Upper lobe of right lung (tissue), 1 donor: ENCODE data around the gene ANKRD33. TPM values are rescaled to one million over a fixed set of nuclear protein-coding genes. Genes with fewer than 3 reads are reported as not detected.

Experiments
- ATAC-seq: fragments of 200-7000 bp; cut with Tn5 transposase; one replicate; pipeline ENCODE4 v1.9.1; 2020; ENCODE audit warnings: mild to moderate bottlenecking, moderate library complexity
- DNase-seq: peaks from one replicate; pipeline ENCODE4 v3.0.0-alpha.2; 2020
- H3K27ac ChIP-seq: fragments of 200-600 bp; one replicate; pipeline ENCODE4 v1.8.0; 2022
- H3K27me3 ChIP-seq: fragments of 200-600 bp; one replicate; pipeline ENCODE4 v1.8.0; 2022; ENCODE audit warnings: mild to moderate bottlenecking
- H3K36me3 ChIP-seq: fragments of 200-600 bp; one replicate; pipeline ENCODE4 v1.8.0; 2022
- H3K4me1 ChIP-seq: fragments of 200-600 bp; one replicate; pipeline ENCODE4 v1.8.0; 2022
- H3K4me3 ChIP-seq: fragments of 200-600 bp; one replicate; pipeline ENCODE4 v1.8.0; 2022; ENCODE audit warnings: mild to moderate bottlenecking
- H3K9me3 ChIP-seq: fragments of 200-600 bp; one replicate; pipeline ENCODE4 v1.8.0; 2022
- intact Hi-C: fragments of 100-400 bp; cut with DNase I; formaldehyde crosslinking; loops from one replicate; pipeline ENCODE4 v1.11.0; 2022
- long read RNA-seq: library from polyadenylated mRNA; unstranded; transcript quantifications from one replicate; pipeline ENCODE4 v2.0.0, GENCODE V29; 2021
- total RNA-seq: library from RNA; stranded (reverse); fragmentation: NEBNext Ultra II Directional; extraction: Animal tissue kit (Norgen Biotek cat#: 25700); gene quantifications from one replicate; pipeline ENCODE4 v1.2.1, GENCODE V29; 2021
- TF ChIP-seq, protein P1 (sequence below): fragments of 200-600 bp; IDR thresholded peaks from one replicate; pipeline ENCODE4 v1.8.0; 2022; ENCODE audit warnings: antibody characterized with exemption
- donor health status: DM: no; HTN: yes; CAD: no; lungs with severe emphysema.

Gene ANKRD33, protein sequence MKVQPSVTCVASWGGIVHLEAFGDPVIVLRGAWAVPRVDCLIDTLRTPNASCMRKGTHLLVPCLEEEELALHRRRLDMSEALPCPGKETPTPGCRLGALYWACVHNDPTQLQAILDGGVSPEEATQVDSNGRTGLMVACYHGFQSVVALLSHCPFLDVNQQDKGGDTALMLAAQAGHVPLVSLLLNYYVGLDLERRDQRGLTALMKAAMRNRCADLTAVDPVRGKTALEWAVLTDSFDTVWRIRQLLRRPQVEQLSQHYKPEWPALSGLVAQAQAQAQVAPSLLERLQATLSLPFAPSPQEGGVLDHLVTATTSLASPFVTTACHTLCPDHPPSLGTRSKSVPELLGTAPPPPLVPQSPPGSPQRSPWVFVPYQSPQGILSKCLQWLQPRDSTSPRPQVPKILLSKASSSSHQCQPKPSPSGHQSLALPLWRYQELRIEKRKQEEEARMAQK
- not detected for total RNA-seq
- long read RNA-seq, result 0 reads

DNA sequence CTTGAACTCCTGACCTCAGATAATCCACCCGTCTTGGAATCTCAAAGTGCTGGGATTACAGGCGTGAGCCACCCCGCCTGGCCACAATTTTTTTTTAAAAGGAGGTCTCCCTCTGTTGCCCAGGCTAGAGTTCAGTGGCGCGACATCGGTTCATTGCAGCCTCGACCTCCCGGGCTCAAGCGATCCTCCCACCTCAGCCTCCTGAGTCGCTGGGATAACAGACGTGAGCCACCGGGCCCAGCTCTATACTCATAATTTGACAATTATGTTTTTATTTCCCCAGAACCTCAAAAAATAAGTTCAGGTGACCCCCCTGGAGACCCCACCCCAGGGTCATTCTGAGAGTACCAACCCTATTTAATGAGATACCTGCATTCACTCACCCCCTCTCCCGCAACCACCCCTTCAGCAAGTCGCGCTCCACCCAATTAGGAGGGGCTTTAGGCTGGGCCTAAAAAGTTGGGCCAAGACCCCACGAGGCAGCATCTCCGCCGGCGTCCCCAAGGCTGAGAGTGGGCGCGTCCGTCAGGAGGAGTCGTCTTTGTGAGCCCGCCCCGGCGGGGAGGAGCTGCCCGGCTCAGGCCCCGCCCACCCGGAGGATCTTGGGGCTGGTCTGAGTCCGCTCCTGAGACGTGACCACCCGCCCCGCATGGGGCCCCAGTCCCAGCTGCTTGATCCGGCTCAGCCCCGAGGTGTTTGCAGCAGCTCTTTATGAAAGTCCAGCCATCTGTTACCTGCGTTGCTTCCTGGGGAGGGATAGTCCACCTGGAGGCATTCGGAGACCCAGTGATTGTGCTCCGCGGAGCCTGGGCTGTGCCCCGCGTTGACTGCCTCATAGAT is at the start of gene ANKRD33:
TSS of gene ANKRD33 (plus strand) at position 628 of the 840 bp plus-strand sequence. CDS start at position 712, 84 bp downstream.
- H3K4me1 ChIP-seq, result peaks cover 11% of the 10 kb centered on the region
- ATAC-seq (peak; percentile 41), DNase-seq (peak; percentile 79)
- TF ChIP-seq, protein P1, sequence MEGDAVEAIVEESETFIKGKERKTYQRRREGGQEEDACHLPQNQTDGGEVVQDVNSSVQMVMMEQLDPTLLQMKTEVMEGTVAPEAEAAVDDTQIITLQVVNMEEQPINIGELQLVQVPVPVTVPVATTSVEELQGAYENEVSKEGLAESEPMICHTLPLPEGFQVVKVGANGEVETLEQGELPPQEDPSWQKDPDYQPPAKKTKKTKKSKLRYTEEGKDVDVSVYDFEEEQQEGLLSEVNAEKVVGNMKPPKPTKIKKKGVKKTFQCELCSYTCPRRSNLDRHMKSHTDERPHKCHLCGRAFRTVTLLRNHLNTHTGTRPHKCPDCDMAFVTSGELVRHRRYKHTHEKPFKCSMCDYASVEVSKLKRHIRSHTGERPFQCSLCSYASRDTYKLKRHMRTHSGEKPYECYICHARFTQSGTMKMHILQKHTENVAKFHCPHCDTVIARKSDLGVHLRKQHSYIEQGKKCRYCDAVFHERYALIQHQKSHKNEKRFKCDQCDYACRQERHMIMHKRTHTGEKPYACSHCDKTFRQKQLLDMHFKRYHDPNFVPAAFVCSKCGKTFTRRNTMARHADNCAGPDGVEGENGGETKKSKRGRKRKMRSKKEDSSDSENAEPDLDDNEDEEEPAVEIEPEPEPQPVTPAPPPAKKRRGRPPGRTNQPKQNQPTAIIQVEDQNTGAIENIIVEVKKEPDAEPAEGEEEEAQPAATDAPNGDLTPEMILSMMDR, result no peak
- no peaks in the 10 kb centered on the region for H3K36me3 ChIP-seq
- intact Hi-C loops, result no loop called here
- no peak within 1 kb of the TSS for H3K27ac ChIP-seq
- no peaks in the 10 kb centered on the region for H3K9me3 ChIP-seq
- no peak within 1 kb of the TSS for H3K4me3 ChIP-seq
- H3K27me3 ChIP-seq, result peaks cover 4% of the 10 kb centered on the region

DNA sequence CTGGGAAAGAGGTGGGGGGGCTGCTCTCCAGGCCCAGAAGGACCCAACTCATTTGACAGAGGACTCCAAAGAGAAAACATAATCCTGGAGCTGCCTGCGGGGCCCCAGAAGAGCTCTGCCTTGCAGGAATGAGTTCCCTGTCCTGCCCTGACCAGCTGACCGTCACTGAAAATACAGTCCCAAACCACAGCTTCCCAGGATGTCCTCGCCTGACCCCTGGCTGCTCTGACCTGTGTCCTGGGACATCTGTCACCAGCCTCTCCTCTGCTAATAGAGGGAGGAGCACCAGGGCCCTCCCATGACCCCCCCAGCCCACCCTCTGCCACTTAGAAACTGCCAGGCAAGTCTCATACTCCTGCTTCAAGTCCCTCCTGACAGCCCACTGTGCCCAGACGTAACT is 49.1 kb upstream of the ANKRD33 start:
- no peaks in the 10 kb centered on the region for H3K9me3 ChIP-seq
- TF ChIP-seq, protein P1, result no peak
- H3K27ac ChIP-seq, result no peak overlapping the region
- ATAC-seq, result no peak
- DNase-seq, result no peak
- intact Hi-C loops, result no loop called here
- H3K4me3 ChIP-seq, result no peak overlapping the region
- no peaks in the 10 kb centered on the region for H3K36me3 ChIP-seq
- H3K4me1 ChIP-seq, result no peaks in the 10 kb centered on the region
- H3K27me3 ChIP-seq, result peaks cover 22% of the 10 kb centered on the region

DNA sequence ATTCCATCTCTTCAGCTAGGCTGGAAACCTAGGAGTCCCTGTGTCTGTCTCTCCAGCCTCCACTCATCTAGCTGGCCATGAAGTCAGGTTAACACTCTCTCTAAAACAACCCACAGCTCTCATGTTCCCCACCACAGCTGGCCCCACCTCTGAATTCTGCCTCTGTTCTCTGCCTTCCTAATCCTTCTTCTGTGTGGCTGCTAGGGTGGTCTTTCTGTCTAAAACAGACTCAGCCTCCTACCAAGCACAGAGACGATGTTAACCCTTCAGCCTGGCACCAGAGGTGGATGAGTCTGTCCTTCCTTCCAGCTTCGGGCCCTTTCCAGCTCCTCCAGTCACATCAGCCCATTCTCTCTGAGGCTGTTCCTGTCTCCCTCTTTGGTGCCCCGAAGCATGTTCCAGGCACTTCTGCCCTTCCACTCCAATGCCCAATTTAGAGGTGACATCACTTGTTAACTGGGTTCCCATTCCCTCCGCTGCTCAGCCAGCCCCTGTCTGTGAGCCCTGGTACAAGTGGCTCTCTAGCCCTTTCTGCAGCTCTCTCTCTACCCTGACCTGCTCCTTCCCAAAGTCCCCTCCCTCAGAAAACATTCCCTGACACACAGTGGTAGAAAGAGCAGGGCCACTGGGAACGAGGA is 48.5 kb upstream of the ANKRD33 start:
- intact Hi-C loops, result no loop called here
- no peaks in the 10 kb centered on the region for H3K4me1 ChIP-seq
- DNase-seq, result no peak
- TF ChIP-seq, protein P1, result no peak
- H3K36me3 ChIP-seq, result no peaks in the 10 kb centered on the region
- H3K27me3 ChIP-seq, result peaks cover 27% of the 10 kb centered on the region
- H3K27ac ChIP-seq, result no peak overlapping the region
- H3K4me3 ChIP-seq, result no peak overlapping the region
- H3K9me3 ChIP-seq, result no peaks in the 10 kb centered on the region
- ATAC-seq, result no peak

DNA sequence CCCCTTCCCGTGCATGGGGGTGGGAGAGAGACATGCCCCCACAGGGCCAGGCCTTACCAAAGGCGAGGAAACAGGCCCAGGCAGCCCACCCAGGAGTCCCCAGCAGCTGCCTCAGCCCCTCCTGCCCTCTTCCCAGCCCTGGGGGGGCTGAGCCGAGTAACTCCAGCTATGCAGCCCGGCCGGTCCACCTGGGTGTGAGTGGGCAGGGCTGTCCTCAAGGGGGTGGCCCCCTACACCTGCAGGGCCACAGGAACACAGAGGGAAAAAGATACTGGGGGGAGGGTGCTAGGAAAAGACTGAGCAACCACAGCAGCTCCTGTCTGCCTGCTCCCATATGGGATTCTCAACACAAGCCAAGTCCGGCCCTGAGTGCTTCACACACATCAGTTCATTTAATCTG is 46.9 kb upstream of the ANKRD33 start:
- H3K4me3 ChIP-seq, result no peak overlapping the region
- no peaks in the 10 kb centered on the region for H3K9me3 ChIP-seq
- H3K27me3 ChIP-seq, result peaks cover 42% of the 10 kb centered on the region
- ATAC-seq, result no peak
- no peak overlapping the region for H3K27ac ChIP-seq
- intact Hi-C loops, result no loop called here
- H3K4me1 ChIP-seq, result no peaks in the 10 kb centered on the region
- H3K36me3 ChIP-seq, result no peaks in the 10 kb centered on the region
- DNase-seq, result no peak
- TF ChIP-seq, protein P1, result no peak

DNA sequence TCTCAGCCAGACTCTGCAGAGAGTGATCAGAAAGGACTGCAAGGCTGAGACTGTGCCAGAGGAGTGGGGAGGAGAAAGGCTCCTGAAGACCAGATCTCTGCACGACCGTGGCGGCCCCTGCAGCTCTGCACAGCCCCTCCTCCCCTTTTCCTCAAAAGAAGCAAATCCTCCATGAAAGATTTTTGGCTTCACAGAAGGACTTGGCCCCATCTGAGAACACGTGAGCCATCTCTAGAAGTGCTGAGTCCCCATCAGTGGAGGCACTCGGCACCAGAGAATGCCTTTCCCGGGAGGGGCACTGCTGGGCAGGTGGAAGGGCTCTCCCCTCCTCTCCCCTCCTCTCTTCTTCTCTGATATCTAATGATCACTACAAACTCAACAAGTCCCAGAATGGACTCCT is 46.2 kb upstream of the ANKRD33 start:
- H3K9me3 ChIP-seq, result no peaks in the 10 kb centered on the region

More for the DNA sequence above, 46.2 kb upstream of the ANKRD33 start:
- H3K4me3 ChIP-seq, result no peak overlapping the region
- intact Hi-C loops, result no loop called here
- peaks cover 50% of the 10 kb centered on the region for H3K27me3 ChIP-seq
- H3K27ac ChIP-seq, result no peak overlapping the region
- ATAC-seq (no peak), DNase-seq (no peak)
- no peaks in the 10 kb centered on the region for H3K36me3 ChIP-seq
- TF ChIP-seq, protein P1, result no peak
- H3K4me1 ChIP-seq, result peaks cover 4% of the 10 kb centered on the region
